Gastrocnemius medialis (tissue), 4 donors: ENCODE data around the gene ALX3.

Experiments
- CTCF ChIP-seq, 5 experiments: fragments of 450-650 bp in 3 of 5; fragments of 200-600 bp in 2 of 5; sonication (generic) in 2 of 5; IDR thresholded peaks in 4 of 5; conservative IDR thresholded peaks in 1 of 5; 1 replicate in 4 of 5; 2 replicates in 1 of 5; pipeline ENCODE4 v1.5.1; 2016 to 2019; ENCODE audit warnings: antibody characterized with exemption in 5 of 5, mild to moderate bottlenecking in 3 of 5, moderate library complexity in 3 of 5
- POLR2A ChIP-seq, 2 donors: fragments of 450-650 bp; IDR thresholded peaks; one replicate each; pipeline ENCODE4 v1.6.1; 2017; ENCODE audit warnings: antibody characterized with exemption in 2 of 2, mild to moderate bottlenecking in 2 of 2, moderate library complexity in 2 of 2

DNA sequence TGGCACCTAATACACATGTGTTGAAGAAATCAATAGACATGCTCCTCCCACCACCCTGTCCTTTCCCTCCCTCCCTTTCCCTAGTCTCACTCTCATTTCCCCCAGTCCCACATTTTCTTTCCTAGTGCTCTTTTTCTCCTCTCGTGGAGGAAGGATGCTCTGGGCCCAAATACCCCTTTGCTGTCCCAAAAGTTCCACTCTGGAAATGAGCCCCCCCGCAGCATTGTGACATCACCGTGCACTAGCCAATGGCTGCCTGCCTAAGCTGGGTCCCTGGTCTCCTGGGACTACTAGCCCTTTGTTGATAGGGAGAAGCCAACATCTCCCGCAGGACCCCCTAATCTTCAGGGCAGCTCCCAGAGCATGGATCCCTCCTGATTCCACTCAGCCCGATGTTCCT is 41.7 kb upstream of the ALX3 start, which contains the start of gene UBL4B:
- TF ChIP-seq CTCF (IDR thresholded peaks at IDR 0.05 in 4 of 5, conservative IDR thresholded peaks at IDR 0.05 in 1 of 5) (no peak), POLR2A (IDR thresholded peaks at IDR 0.05) (no peak)
